OCI-LY3 (cell line): Measurements from ENCODE around the gene ARL9.

Experiments
- CTCF ChIP-seq: fragments of 200-600, 300-600 bp; sonication (generic); IDR thresholded peaks from 2 replicates; pipeline ENCODE4 v1.5.1; 2014; ENCODE audit warnings: antibody characterized with exemption, low read length, low read depth
- EZH2phosphoT487 ChIP-seq: fragments of 200-600 bp; shearing (Covaris generic); IDR thresholded peaks from 2 replicates; pipeline ENCODE4 v1.6.1; 2018; ENCODE audit warnings: antibody characterized with exemption, mixed run types, low read depth

- no peak for TF ChIP-seq CTCF
- no peak for TF ChIP-seq EZH2phosphoT487
These were observed 45.5 kb upstream of the ARL9 start for GRCh38 chr4:56460085-56460484.
